NCI-H1105 (cell line): ENCODE measurements around the gene JUP.

Experiments
- DNase-seq: peaks from one replicate; lab custom pipeline; 2025; lab: John Stamatoyannopoulos, UW

Gene JUP

GRCh38 chr17:41758601-41759000 lies 27.9 kb downstream of the JUP start:
- no peak for DNase-seq

DNA sequence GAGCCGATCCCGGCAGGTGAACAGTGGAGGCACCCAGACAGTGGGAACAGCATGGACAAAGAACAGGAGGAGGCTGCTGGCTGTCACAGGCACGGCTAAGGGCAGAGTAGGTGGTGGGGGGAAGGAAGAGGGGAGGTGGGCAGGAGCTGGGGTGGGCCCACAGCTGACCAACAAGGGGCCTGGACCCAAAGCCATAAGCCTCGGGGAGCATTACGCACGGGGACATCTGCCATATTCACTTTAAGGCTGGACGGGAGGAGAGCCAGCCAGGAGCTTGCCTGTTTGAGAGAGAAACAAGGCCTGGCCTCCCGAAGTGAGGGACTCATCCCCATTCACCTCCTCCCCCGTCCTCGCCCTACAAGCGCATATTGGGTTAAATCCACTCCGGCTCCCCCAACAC lies 32.4 kb downstream of the JUP start:
- no peak for DNase-seq

- no peak for DNase-seq
Observed at GRCh38 chr17:41751288-41751687, 35.2 kb downstream of the JUP start.

- no peak for DNase-seq
Observed at GRCh38 chr17:41750862-41751261, 35.6 kb downstream of the JUP start.

DNA sequence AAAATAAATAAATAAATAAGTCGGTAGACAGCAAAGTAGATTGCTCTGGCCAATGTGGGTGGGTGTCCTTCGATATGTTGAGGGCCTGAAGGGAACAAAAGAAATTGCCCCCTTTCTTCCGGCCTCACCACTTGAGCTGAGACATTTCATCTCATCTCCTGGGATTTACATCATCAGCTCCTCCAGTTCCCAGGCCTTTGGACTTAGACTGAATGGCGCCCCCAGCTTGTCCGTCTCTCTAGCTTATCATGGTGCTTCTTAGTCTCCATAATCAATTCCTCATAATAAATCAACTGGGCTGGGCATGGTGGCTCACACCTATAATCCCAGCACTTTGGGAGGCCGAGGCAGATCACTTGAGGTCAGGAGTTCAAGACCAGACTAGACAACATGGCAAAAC lies 38.2 kb downstream of the JUP start:
- DNase-seq = no peak

GRCh38 chr17:41741709-41742108 lies 44.8 kb downstream of the JUP start:
- DNase-seq = no peak

DNA sequence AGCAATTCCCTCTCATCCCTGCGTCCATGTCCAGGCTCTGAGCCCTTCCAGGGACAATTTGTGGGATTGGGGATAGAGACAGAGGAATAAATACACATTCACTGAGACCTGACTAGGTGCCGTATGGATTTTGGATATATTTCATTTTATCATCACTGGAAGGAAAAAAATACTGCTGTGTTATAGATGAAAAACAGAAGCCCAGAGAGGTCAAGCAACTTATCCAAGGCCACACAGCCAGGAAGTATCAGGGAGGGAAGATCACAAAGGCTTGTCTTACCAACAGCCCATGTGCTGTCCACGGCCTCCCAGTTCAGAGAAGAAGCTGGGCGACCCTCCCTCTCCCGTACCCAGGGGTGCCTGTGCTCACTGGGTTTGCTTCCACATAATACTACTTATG lies 46.0 kb downstream of the JUP start:
- DNase-seq = no peak

GRCh38 chr17:41739661-41740352 lies 46.7 kb downstream of the JUP start:
- no peak for DNase-seq

- no peak for DNase-seq
Observed at GRCh38 chr17:41738801-41739112, 47.8 kb downstream of the JUP start.

DNA sequence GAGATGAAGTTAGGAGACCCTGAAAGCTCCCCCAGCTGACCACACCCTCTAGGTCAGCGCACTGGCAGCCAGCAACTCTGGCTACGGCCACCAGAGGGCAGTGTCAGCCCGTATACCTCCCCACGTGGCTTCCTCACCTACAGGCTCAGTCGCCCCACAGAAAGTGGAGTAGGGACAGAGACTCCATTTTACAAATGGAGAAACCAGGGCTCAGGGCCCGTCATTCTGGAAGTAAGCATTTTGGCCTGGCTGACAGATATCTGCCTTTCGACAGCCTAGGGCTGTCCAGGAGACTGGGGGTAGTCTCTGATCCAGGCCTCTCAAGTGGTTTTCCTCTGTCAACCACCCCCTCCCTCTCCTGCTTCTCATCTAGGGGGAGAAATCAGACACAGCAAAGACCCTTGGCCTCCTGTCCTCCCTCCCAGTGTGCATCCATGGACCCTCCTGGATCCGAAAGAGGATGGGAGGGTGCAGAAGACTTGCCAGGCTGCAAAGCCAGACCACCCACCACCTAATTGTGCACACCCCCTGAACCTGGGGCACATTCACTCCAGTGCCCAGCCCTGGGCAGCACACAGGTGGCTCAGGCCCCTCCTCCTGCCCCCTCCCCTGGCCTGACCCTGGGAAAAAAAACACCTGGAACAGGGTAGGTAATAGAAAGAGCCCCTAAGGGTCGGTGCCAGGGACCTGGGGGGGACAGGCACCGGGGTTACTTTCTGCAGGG lies 48.3 kb downstream of the JUP start:
- peak; percentile 68 for DNase-seq

DNA sequence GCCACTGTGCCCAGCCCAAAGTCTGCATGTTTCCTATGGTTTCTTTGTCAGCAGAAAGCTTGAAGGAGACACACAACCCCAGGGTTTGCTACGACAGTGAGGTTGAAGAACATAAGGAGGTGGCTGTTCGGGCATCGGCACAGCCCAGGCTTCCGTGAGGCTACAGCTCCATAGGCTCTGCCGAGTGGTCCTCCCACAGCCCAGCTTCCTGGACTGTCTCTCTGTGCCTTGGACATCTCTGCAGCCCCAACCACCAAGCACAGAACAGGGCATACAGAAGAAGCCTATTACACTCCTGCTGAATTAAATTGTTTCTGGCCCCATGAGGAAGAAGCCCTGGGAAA lies 48.9 kb downstream of the JUP start:
- DNase-seq = no peak

- no peak for DNase-seq
Observed at GRCh38 chr17:41736983-41737679, 49.4 kb downstream of the JUP start.

DNA sequence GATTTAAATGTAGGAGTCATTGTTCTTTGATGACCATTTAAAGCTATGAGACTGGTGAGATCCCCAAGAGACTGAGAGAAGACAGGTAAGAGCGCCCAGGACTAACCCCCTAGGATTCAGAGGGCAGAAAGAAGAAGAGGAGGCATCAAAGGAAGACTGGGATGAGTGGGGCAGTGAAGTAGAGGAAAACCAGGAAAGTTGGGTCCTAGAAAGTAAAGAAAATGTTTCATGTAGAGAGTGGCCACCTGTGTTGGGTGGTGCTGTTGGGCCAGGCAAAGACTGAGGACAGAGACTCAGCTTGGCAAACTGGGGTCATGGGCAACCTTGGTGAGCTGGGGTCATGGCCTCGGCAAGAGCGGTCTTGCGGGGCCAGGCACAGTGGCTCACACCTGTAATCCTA lies 50.8 kb downstream of the JUP start:
- no peak for DNase-seq

- no peak for DNase-seq
Observed at GRCh38 chr17:41734949-41735313, 51.6 kb downstream of the JUP start.

DNA sequence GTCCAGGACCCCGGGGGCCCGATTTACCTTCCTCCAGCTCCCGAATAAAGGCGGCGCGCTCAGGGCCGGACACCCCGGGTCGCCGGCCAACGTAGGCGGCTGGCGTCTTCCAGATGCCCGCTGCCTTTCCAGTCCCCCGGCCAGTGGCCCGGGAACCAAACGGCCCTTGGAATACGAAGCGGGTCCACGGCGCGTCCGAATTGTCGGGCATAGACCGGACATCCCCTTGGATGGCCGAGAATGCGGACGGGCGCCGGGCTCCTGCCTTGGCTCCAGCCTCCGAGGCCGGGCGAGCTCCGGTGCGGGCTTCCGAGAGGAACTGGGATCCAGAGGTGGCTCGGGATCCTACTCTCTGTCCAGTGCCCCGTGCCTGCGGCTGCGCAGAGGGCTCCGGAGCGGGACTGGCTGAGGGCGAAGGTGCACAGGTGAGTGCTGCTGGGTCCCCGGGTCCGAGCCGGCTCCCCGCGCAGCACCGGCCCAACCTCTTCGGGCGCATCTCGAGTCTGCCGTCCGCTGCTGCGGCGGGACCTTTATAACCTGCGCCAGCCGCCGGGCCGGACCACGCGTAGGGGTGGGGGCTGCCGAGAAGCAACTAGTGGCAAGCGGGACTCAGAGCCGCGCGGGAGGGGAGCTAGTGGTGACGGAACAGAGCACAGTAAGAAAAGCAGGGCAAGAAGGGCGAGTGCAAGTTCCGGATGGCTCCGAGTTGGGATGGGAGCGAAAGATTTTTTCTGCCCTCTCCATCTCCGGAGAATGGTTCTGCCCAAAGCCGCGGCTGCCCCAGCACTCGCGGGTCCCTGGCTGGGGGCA lies 52.2 kb downstream of the JUP start, which contains the start of gene HAP1:
Gene HAP1, minus strand, starts transcription at position 505 of the 810 bp plus-strand sequence. Its CDS starts 9 bp downstream, at position 496.
- no peak for DNase-seq

DNA sequence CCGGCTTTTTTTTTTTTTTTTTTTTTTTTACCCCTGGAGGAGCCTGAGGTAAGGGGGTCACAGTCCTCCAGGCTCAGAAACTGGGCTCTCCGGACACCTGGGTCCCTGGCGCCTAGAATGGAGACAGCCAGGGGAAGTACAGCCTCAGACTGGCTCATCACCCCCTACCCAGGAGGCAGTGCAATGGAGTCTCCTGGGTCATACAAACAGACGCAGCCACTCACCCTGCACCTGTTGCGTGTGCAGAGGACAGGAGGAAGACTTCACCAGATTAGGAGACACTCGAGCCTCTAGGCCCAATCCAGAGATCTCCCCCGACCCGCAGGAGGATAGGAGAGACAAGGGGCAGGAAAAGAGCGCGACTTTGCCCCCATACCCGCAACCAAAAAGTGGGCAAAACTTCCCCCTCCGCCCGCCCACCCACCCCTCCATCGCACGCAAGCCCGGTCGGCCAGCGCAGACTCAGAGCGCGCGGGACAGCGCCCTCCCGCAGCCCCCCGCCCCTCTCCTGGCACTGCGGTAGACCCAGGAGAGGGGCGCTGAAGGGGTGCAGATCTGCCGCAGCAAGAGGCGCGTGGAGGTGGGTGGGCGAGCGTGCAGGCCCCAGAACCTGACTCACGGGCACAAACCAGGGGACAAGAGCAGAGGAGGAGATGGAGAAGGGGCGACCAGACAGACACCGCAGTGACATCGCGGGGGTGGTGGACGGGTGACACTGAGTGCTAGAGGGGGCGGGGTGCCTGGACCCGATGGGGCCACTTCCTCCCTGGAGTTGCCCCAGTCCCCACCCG lies 53.0 kb downstream of the JUP start:
- DNase-seq = no peak

- DNase-seq = no peak
Observed at GRCh38 chr17:41731836-41732235, 54.7 kb downstream of the JUP start.

DNA sequence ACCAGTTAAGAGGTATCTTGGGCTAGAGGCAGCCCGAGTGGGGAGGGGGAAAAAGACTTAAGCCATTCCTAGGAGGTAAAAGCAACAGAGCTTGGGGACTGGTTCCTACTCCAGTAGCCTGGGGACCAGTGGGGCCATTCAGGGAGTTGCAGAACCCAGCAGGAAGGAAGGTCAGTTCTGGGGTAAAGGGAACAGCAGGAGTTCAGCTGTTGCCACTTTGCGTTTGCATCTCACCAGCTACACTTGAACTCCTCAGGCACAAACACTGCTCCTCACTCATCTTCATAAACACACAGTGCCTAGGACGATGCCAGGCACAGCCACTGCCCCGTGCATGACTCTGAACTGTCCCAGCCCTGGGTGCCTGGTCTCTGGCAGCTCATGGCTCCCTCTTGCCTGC lies 56.0 kb downstream of the JUP start:
- DNase-seq = no peak

- DNase-seq = no peak
Observed at GRCh38 chr17:41728056-41728455, 58.5 kb downstream of the JUP start.

- no peak for DNase-seq
Observed at GRCh38 chr17:41725134-41725533, 61.4 kb downstream of the JUP start.

DNA sequence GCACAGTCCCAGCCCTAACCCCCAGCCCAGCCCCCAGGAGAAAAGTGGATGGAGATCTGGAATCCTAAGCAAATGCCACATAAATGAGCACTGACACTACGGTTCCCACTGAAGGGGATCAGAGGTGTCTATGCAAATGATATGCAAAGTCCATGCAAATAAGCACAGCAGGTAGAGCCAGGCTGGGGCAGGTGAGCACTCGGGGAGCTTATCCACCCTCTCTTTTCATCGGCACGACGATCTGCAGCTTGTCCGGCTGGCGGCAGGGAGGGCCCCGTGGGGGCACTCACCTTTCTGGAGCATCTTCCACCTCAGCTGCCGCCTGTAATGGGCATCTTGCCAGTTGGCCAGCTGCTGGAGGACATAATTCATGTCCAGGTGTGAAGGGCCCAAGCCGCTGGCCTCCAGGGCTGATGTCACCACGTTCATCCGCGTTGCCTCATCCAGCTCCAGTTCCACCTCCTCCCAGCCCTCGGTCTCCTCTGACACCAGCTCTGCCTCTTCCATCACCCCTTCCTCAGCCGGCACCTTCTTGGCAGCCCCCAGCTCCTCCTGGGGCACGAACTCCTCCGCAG lies 61.9 kb downstream of the JUP start:
- no peak for DNase-seq
